ENCODE measurements around the gene DIP2C. TPM values are rescaled to one million over a fixed set of nuclear protein-coding genes. Genes with fewer than 3 reads are reported as not detected.
"Not testable (repeated sequence)": the region's sequence is repeated elsewhere in the genome, so short reads cannot be mapped to it uniquely, and the experiment has no call there.

The DIP2C gene
- total RNA-seq, 2 donors from 2014 or later, result 21.1 to 23.8 TPM

GRCh38 chr10:655184-655583, 34.3 kb downstream of the DIP2C start:
- Histone ChIP-seq H3K4me3 (no peak overlapping the region), H3K27me3 (no peaks in the 10 kb centered on the region), H3K27ac (peak overlapping the region in 1 of 2 donors; percentile 41), H3K4me1 (peaks cover 0 to 51% of the 10 kb centered on the region in 2 donors), H3K9me3 (no peaks in the 10 kb centered on the region), H3K36me3 (no peaks in the 10 kb centered on the region)
- DNase-seq (ENCODE audit: low spot score), result no peak
- TF ChIP-seq CTCF (IDR thresholded peaks at IDR 0.05), result no peak

- no peak for DNase-seq (ENCODE audit: low spot score)
- TF ChIP-seq CTCF (IDR thresholded peaks at IDR 0.05), result no peak
- peaks cover 0 to 51% of the 10 kb centered on the region in 2 donors for H3K4me1 ChIP-seq
- H3K9me3 ChIP-seq, result no peaks in the 10 kb centered on the region
- H3K27ac ChIP-seq, result peak overlapping the region; percentile 3 to 41
- no peaks in the 10 kb centered on the region for H3K27me3 ChIP-seq
- no peak overlapping the region for H3K4me3 ChIP-seq
- no peaks in the 10 kb centered on the region for H3K36me3 ChIP-seq
These were observed 34.8 kb downstream of the DIP2C start for GRCh38 chr10:654647-654996.

- Histone ChIP-seq H3K4me1 (peaks cover 0 to 50% of the 10 kb centered on the region in 2 donors), H3K27ac (peak overlapping the region; percentile 3 to 41), H3K36me3 (no peaks in the 10 kb centered on the region), H3K4me3 (no peak overlapping the region), H3K27me3 (no peaks in the 10 kb centered on the region), H3K9me3 (no peaks in the 10 kb centered on the region)
- no peak for DNase-seq (ENCODE audit: low spot score)
- no peak for TF ChIP-seq CTCF (IDR thresholded peaks at IDR 0.05)
These were observed 35.3 kb downstream of the DIP2C start for GRCh38 chr10:653991-654646.

- H3K36me3 ChIP-seq; H3K9me3 ChIP-seq; H3K4me3 ChIP-seq; H3K27me3 ChIP-seq; DNase-seq (ENCODE audit: low spot score): not testable (repeated sequence)
- Histone ChIP-seq H3K27ac (peak overlapping the region in 1 of 2 donors; percentile 86), H3K4me1 (peaks cover 0 to 41% of the 10 kb centered on the region in 2 donors)
These were observed 36.5 kb downstream of the DIP2C start for GRCh38 chr10:652832-653459.

GRCh38 chr10:652233-652632, 37.2 kb downstream of the DIP2C start:
- peaks cover 0 to 41% of the 10 kb centered on the region in 2 donors for H3K4me1 ChIP-seq

More at GRCh38 chr10:652233-652632, 37.2 kb downstream of the DIP2C start:
- no peak overlapping the region for H3K4me3 ChIP-seq
- H3K27ac ChIP-seq, result peak overlapping the region; percentile 77 to 86
- no peaks in the 10 kb centered on the region for H3K27me3 ChIP-seq
- DNase-seq (ENCODE audit: low spot score), result no peak
- H3K36me3 ChIP-seq, result no peaks in the 10 kb centered on the region
- no peak for TF ChIP-seq CTCF (IDR thresholded peaks at IDR 0.05)
- H3K9me3 ChIP-seq, result no peaks in the 10 kb centered on the region
